Muscle layer of colon (tissue), 2 donors: ENCODE results near the gene RBM47.
"Not testable (repeated sequence)": the region's sequence is repeated elsewhere in the genome, so short reads cannot be mapped to it uniquely, and the experiment has no call there.

Experiments used
- H3K27ac ChIP-seq: one replicate; pipeline ENCODE4 v1.7.0; 2013; ENCODE audit warnings: low read depth, mild to moderate bottlenecking, low read length, moderate library complexity
- H3K27me3 ChIP-seq, 2 donors: one replicate each; pipeline ENCODE4 v1.7.0; 2013; ENCODE audit warnings: low read length in 2 of 2, mild to moderate bottlenecking in 2 of 2; ENCODE audit not compliant: insufficient read depth in 2 of 2, control insufficient read depth in 1 of 2
- H3K36me3 ChIP-seq: one replicate; pipeline ENCODE4 v1.7.0; 2013; ENCODE audit warnings: mild to moderate bottlenecking, low read length; ENCODE audit not compliant: insufficient read depth
- H3K4me1 ChIP-seq: one replicate; pipeline ENCODE4 v1.7.0; 2013; ENCODE audit warnings: mild to moderate bottlenecking, low read length; ENCODE audit not compliant: insufficient read depth
- H3K4me3 ChIP-seq, 2 donors: one replicate each; pipeline ENCODE4 v1.7.0; 2013; ENCODE audit warnings: low read length in 2 of 2, low read depth in 1 of 2, mild to moderate bottlenecking in 1 of 2, moderate library complexity in 1 of 2
- H3K9ac ChIP-seq: one replicate; pipeline ENCODE4 v1.7.0; 2013; ENCODE audit warnings: low read length
- H3K9me3 ChIP-seq: one replicate; pipeline ENCODE4 v1.7.0; 2013; ENCODE audit warnings: mild to moderate bottlenecking, low read length
- donor health status: abdominal sarcoma.
- donor health status: Adenocarcinoma of cecum.

The RBM47 gene

GRCh38 chr4:40446839-40447238 lies 182.8 kb downstream of the RBM47 start:
- Histone ChIP-seq H3K4me3 (no peak overlapping the region), H3K4me1 (no peaks in the 10 kb centered on the region), H3K9me3 (no peaks in the 10 kb centered on the region), H3K27me3 (no peaks in the 10 kb centered on the region), H3K9ac (no peak overlapping the region), H3K27ac (no peak overlapping the region), H3K36me3 (no peaks in the 10 kb centered on the region)

DNA sequence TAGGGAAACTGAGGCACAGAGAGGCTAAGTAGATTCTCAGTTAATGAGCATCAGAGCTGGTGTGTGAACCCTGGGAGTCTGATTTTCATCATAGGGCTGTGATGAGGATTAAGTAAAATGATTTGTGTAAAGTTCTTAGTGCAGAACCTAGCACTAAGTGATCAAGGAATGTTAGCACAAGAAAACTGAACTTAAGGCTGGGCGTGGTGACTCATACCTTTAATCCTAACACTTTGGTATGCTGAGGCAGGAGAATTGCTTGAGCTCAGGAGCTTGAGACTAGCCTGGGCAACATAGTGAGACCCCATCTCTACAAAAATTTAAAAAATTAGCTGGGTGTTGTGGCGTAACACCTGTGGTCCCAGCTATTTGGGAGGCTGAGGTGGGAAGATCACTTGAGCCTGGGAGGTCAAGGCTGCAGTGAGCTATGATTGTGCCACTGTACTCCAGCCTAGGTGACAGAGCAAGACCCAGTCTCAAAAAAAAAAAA lies 183.4 kb downstream of the RBM47 start:
- H3K27ac ChIP-seq, H3K9ac ChIP-seq, H3K4me1 ChIP-seq: not testable (repeated sequence)

GRCh38 chr4:40445671-40446070 lies 184.0 kb downstream of the RBM47 start:
- Histone ChIP-seq H3K36me3 (no peaks in the 10 kb centered on the region), H3K27ac (no peak overlapping the region), H3K4me1 (no peaks in the 10 kb centered on the region), H3K9ac (no peak overlapping the region), H3K27me3 (no peaks in the 10 kb centered on the region), H3K4me3 (no peak overlapping the region), H3K9me3 (no peaks in the 10 kb centered on the region)

More for the DNA sequence above, 183.4 kb downstream of the RBM47 start:
- not testable (repeated sequence) for H3K9me3 ChIP-seq, H3K4me3 ChIP-seq, H3K27me3 ChIP-seq, H3K36me3 ChIP-seq

- Histone ChIP-seq H3K9me3 (no peaks in the 10 kb centered on the region), H3K4me3 (no peak overlapping the region), H3K4me1 (no peaks in the 10 kb centered on the region), H3K9ac (no peak overlapping the region), H3K36me3 (no peaks in the 10 kb centered on the region), H3K27me3 (no peaks in the 10 kb centered on the region), H3K27ac (no peak overlapping the region)
Observed at GRCh38 chr4:40441430-40441829, 188.2 kb downstream of the RBM47 start.

DNA sequence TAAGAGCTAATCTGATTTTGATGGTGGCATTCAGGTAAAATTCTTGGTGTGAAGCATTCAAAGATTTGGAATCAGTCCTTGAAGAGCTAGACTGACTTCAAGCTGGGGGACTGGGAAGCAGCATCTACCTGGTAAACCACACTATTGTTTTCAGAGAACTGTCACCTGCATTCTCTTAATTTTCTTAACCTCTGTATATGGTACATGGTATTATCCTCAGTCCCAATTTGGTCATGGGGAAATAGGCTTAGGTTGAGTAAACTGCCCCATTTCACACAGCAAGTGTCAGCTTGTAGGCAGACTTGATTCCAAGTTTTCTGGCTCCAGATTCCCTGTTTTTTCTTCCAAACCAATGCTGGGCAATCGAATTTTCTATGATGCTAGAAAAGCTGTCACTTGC lies 190.1 kb downstream of the RBM47 start:
- no peaks in the 10 kb centered on the region for H3K27me3 ChIP-seq
- no peaks in the 10 kb centered on the region for H3K9me3 ChIP-seq
- no peaks in the 10 kb centered on the region for H3K4me1 ChIP-seq
- H3K4me3 ChIP-seq: no peak overlapping the region
- H3K9ac ChIP-seq: no peak overlapping the region
- H3K27ac ChIP-seq: no peak overlapping the region
- H3K36me3 ChIP-seq: no peaks in the 10 kb centered on the region

GRCh38 chr4:40438384-40439026 lies 191.2 kb downstream of the RBM47 start:
- H3K9me3 ChIP-seq: no peaks in the 10 kb centered on the region
- no peaks in the 10 kb centered on the region for H3K36me3 ChIP-seq

GRCh38 chr4:40437741-40438383 lies 191.8 kb downstream of the RBM47 start:
- no peaks in the 10 kb centered on the region for H3K4me1 ChIP-seq

More at GRCh38 chr4:40438384-40439026, 191.2 kb downstream of the RBM47 start:
- H3K27ac ChIP-seq: no peak overlapping the region
- no peaks in the 10 kb centered on the region for H3K27me3 ChIP-seq
- H3K4me1 ChIP-seq: no peaks in the 10 kb centered on the region
- no peak overlapping the region for H3K9ac ChIP-seq
- H3K4me3 ChIP-seq: no peak overlapping the region

DNA sequence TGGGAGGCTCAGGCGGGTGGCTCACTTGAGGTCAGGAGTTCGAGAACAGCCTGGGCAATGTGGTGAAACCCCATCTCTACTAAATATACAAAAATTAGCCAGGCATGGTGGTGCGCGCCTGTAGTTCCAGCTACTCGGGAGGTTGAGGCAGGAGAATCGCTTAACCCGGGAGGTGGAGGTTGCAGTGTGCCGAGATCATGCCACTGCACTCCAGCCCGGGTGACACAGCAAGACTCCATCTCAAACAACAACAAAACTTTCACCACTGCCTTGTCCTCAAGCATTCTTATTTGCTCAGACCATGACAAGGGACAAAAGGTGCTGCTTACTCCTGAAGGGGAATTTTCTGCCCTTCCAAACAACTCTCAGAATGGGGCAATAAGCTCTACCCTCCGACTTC lies 194.4 kb downstream of the RBM47 start:
- not testable (repeated sequence) for H3K9me3 ChIP-seq, H3K36me3 ChIP-seq, H3K27me3 ChIP-seq, H3K4me3 ChIP-seq, H3K9ac ChIP-seq, H3K4me1 ChIP-seq, H3K27ac ChIP-seq

More at GRCh38 chr4:40437741-40438383, 191.8 kb downstream of the RBM47 start:
- Histone ChIP-seq H3K27ac (no peak overlapping the region), H3K27me3 (no peaks in the 10 kb centered on the region), H3K4me3 (no peak overlapping the region), H3K9ac (no peak overlapping the region), H3K9me3 (no peaks in the 10 kb centered on the region), H3K36me3 (no peaks in the 10 kb centered on the region)

- Histone ChIP-seq H3K27ac (no peak overlapping the region), H3K27me3 (no peaks in the 10 kb centered on the region), H3K4me3 (no peak overlapping the region), H3K9ac (no peak overlapping the region), H3K36me3 (no peaks in the 10 kb centered on the region), H3K4me1 (no peaks in the 10 kb centered on the region), H3K9me3 (no peaks in the 10 kb centered on the region)
Observed at GRCh38 chr4:40434126-40434687, 195.5 kb downstream of the RBM47 start.

DNA sequence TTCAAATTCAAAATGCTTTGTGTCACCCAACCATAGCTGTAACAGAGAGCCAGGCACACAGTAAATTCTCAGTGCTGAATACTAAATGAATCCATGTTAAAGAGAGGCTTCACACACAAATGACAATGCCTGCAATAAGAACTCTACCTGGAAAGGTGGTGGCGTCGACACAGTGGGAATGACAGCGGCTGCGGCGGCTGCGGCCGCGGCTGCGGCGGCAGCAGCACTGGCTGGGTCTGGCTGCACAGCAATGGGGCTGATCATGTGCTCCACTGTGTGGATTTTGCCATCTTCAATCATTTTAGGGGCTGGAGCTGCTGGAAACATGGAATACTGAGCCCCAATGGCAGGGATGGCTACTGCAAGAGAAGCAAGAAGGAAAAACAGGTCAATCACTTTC lies 197.2 kb downstream of the RBM47 start:
- Histone ChIP-seq H3K36me3 (no peaks in the 10 kb centered on the region), H3K27me3 (no peaks in the 10 kb centered on the region), H3K9ac (no peak overlapping the region), H3K4me1 (no peaks in the 10 kb centered on the region), H3K9me3 (no peaks in the 10 kb centered on the region), H3K27ac (no peak overlapping the region), H3K4me3 (no peak overlapping the region)

- H3K4me3 ChIP-seq, H3K9me3 ChIP-seq, H3K27ac ChIP-seq, H3K36me3 ChIP-seq, H3K9ac ChIP-seq, H3K27me3 ChIP-seq, H3K4me1 ChIP-seq: not testable (repeated sequence)
Observed at GRCh38 chr4:40427871-40428270, 201.8 kb downstream of the RBM47 start.

DNA sequence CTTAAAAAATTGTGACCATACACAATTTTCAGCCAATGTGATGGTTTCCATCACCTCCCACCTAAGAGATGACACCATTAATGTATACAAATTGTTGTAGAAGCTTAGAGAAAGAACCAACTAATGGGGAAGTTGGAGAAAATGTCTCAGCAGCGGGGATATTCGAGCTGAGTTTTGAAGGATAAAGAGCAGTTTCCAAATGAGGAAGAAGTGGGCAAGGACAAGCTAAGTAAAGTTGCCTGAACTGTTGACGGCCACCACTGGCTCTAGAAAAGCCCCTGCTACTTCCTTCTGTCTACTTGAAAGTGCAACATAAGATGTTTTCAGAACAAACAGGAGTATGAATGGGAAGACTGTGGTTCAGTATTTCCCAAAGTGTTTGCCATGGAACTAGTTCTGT lies 202.5 kb downstream of the RBM47 start:
- no peak overlapping the region for H3K27ac ChIP-seq
- no peak overlapping the region for H3K9ac ChIP-seq
- H3K36me3 ChIP-seq: no peaks in the 10 kb centered on the region
- no peaks in the 10 kb centered on the region for H3K27me3 ChIP-seq
- no peaks in the 10 kb centered on the region for H3K4me1 ChIP-seq
- H3K9me3 ChIP-seq: no peaks in the 10 kb centered on the region
- no peak overlapping the region for H3K4me3 ChIP-seq
